IMR-90 (cell line): ENCODE data around the gene OPCML. TPM values are rescaled to one million over a fixed set of nuclear protein-coding genes. Genes with fewer than 3 reads are reported as not detected.

Experiments used
- ATAC-seq: fragments of 200-7000 bp; cut with Tn5 transposase; 2 replicates; pipeline ENCODE4 v1.9.1; 2020; ENCODE audit warnings: low read depth, mild to moderate bottlenecking, moderate library complexity
- BruUV-seq: library from RNA; stranded (reverse); fragments of 400-500 nt; replicated peaks from 2 replicates; lab custom pipeline; 2021; lab: Mats Ljungman, UMichigan
- CTCF ChIA-PET: fragments of 300-600 bp; formaldehyde crosslinking; extraction: SDS; loops from one replicate; lab custom pipeline; 2021; ENCODE audit warnings: antibody characterized with exemption; lab: Yijun Ruan, JAX
- POLR2A ChIA-PET: fragments of 300-600 bp; sonication (Branson Sonifier 250); formaldehyde crosslinking; loops from one replicate; lab custom pipeline; 2022; ENCODE audit warnings: antibody characterized with exemption; ENCODE audit not compliant: unreplicated experiment; lab: Charles Lee
- DNase-seq: peaks from one replicate; pipeline ENCODE4 v3.0.0; 2013
- H2AFZ ChIP-seq: replicated peaks from 2 replicates; pipeline ENCODE3; 2013; ENCODE audit warnings: low read length, mild to moderate bottlenecking; ENCODE audit not compliant: poor library complexity
- H2AK5ac ChIP-seq: 2 replicates; pipeline ENCODE4 v1.6.1; 2013; ENCODE audit warnings: low read depth, low read length, inconsistent platforms
- H2AK9ac ChIP-seq: replicated peaks from 2 replicates; pipeline ENCODE3; 2013; ENCODE audit warnings: mild to moderate bottlenecking, low read depth, low read length, moderate library complexity; ENCODE audit not compliant: poor library complexity
- H2BK120ac ChIP-seq: 2 replicates; pipeline ENCODE4 v1.6.1; 2013; ENCODE audit warnings: low read depth, low read length, inconsistent platforms
- H2BK15ac ChIP-seq: 3 replicates; pipeline ENCODE4 v1.6.1; 2013; ENCODE audit warnings: low read depth, low read length, inconsistent platforms
- H2BK20ac ChIP-seq: 2 replicates; pipeline ENCODE4 v1.6.1; 2013; ENCODE audit warnings: low read depth, mild to moderate bottlenecking, inconsistent platforms, low read length, moderate library complexity
- H2BK5ac ChIP-seq: 2 replicates; pipeline ENCODE4 v1.6.1; 2013; ENCODE audit warnings: mild to moderate bottlenecking, low read depth, low read length, inconsistent platforms; ENCODE audit not compliant: poor library complexity, severe bottlenecking
- H3K14ac ChIP-seq: replicated peaks from 2 replicates; pipeline ENCODE4 v1.6.1; 2013; ENCODE audit warnings: low read depth, low read length, inconsistent platforms
- H3K18ac ChIP-seq: 2 replicates; pipeline ENCODE4 v1.6.1; 2013; ENCODE audit warnings: low read depth, low read length, control low read depth
- H3K23ac ChIP-seq: 2 replicates; pipeline ENCODE4 v1.6.1; 2013; ENCODE audit warnings: low read depth, low read length, inconsistent platforms
- H3K27ac ChIP-seq: 2 replicates; pipeline ENCODE4 v1.5.1; 2013; ENCODE audit warnings: mild to moderate bottlenecking, control low read depth, low read length; ENCODE audit not compliant: insufficient read depth
- H3K27me3 ChIP-seq: 2 replicates; pipeline ENCODE4 v1.6.1; 2013; ENCODE audit warnings: low read length; ENCODE audit not compliant: control insufficient read depth, insufficient read depth
- H3K36me3 ChIP-seq: 2 replicates; pipeline ENCODE4 v1.6.1; 2013; ENCODE audit warnings: low read length, mixed read lengths; ENCODE audit not compliant: control insufficient read depth, insufficient read depth
- H3K4ac ChIP-seq: 2 replicates; pipeline ENCODE4 v1.6.1; 2013; ENCODE audit warnings: low read depth, low read length, inconsistent platforms
- H3K4me1 ChIP-seq: 2 replicates; pipeline ENCODE4 v1.6.1; 2013; ENCODE audit warnings: low read length, mixed read lengths; ENCODE audit not compliant: control insufficient read depth, insufficient read depth
- H3K4me2 ChIP-seq: 2 replicates; pipeline ENCODE4 v1.6.1; 2013; ENCODE audit warnings: low read depth, mild to moderate bottlenecking, control low read depth, low read length, moderate library complexity
- H3K4me3 ChIP-seq: 2 replicates; pipeline ENCODE4 v1.5.1; 2013; ENCODE audit warnings: low read depth, mild to moderate bottlenecking, control low read depth, low read length, moderate library complexity; ENCODE audit not compliant: insufficient read depth
- H3K56ac ChIP-seq: 2 replicates; pipeline ENCODE4 v1.6.1; 2013; ENCODE audit warnings: low read length, inconsistent platforms; ENCODE audit not compliant: insufficient read depth; ENCODE audit errors: extremely low read depth
- H3K79me1 ChIP-seq, 2 experiments: 2 replicates each; pipeline ENCODE4 v1.6.1; 2013; ENCODE audit warnings: low read length in 2 of 2, inconsistent platforms in 1 of 2, low read depth in 1 of 2
- H3K9ac ChIP-seq: 2 replicates; pipeline ENCODE4 v1.6.1; 2013; ENCODE audit warnings: low read depth, low read length, control low read depth
- H3K9me1 ChIP-seq: 2 replicates; pipeline ENCODE4 v1.6.1; 2013; ENCODE audit warnings: low read length, inconsistent platforms; ENCODE audit not compliant: insufficient read depth
- H3K9me3 ChIP-seq: 2 replicates; pipeline ENCODE4 v1.6.1; 2013; ENCODE audit warnings: low read length; ENCODE audit not compliant: control insufficient read depth, insufficient read depth
- H4K20me1 ChIP-seq: 2 replicates; pipeline ENCODE4 v1.6.1; 2013; ENCODE audit warnings: low read length, inconsistent platforms; ENCODE audit not compliant: insufficient read depth
- H4K5ac ChIP-seq: 2 replicates; pipeline ENCODE4 v1.6.1; 2013; ENCODE audit warnings: mild to moderate bottlenecking, low read depth, low read length, control low read depth
- H4K8ac ChIP-seq, 2 experiments: 2 replicates each; pipeline ENCODE4 v1.6.1; 2013; ENCODE audit warnings: low read depth in 2 of 2, low read length in 2 of 2, control low read depth in 1 of 2, inconsistent platforms in 1 of 2
- H4K91ac ChIP-seq: 2 replicates; pipeline ENCODE4 v1.6.1; 2013; ENCODE audit warnings: low read depth, low read length, inconsistent platforms; ENCODE audit not compliant: insufficient read depth
- BHLHE40 ChIP-seq: fragments of 150-350 bp; IDR thresholded peaks from 2 replicates; pipeline ENCODE4 v1.6.1; 2016; ENCODE audit warnings: mild to moderate bottlenecking, low read depth, low read length
- CEBPB ChIP-seq: IDR thresholded peaks from 2 replicates; pipeline ENCODE4 v1.6.1; 2012; ENCODE audit warnings: low read depth, low read length, improper control_type of control experiment
- CHD1 ChIP-seq: IDR thresholded peaks from 2 replicates; pipeline ENCODE4 v1.6.1; 2012; ENCODE audit warnings: low read depth, low read length, improper control_type of control experiment
- CTCF ChIP-seq: conservative IDR thresholded peaks from 2 replicates; pipeline ENCODE4 v1.5.1; 2012; ENCODE audit warnings: mild to moderate bottlenecking, low read depth, low read length, improper control_type of control experiment
- FOS ChIP-seq: fragments of 150-350 bp; IDR thresholded peaks from 2 replicates; pipeline ENCODE4 v1.6.1; 2016; ENCODE audit warnings: low read depth, low read length
- MAFK ChIP-seq: IDR thresholded peaks from 2 replicates; pipeline ENCODE4 v1.6.1; 2012; ENCODE audit warnings: low read depth, low read length, improper control_type of control experiment
- MAZ ChIP-seq: IDR thresholded peaks from 2 replicates; pipeline ENCODE4 v1.6.1; 2012; ENCODE audit warnings: low read depth, mild to moderate bottlenecking, low read length, improper control_type of control experiment, moderate library complexity, borderline replicate concordance
- MXI1 ChIP-seq: IDR thresholded peaks from 2 replicates; pipeline ENCODE4 v1.6.1; 2012; ENCODE audit warnings: low read depth, mild to moderate bottlenecking, low read length, moderate library complexity, borderline replicate concordance
- NFE2L2 ChIP-seq: fragments of 150-350 bp; IDR thresholded peaks from 2 replicates; pipeline ENCODE4 v1.6.1; 2016; ENCODE audit warnings: low read depth, mild to moderate bottlenecking, low read length
- POLR2A ChIP-seq: IDR thresholded peaks from 2 replicates; pipeline ENCODE4 v1.6.1; 2012; ENCODE audit warnings: mild to moderate bottlenecking, low read depth, low read length
- RFX5 ChIP-seq: IDR thresholded peaks from 2 replicates; pipeline ENCODE4 v1.8.0; 2012; ENCODE audit warnings: low read depth, mild to moderate bottlenecking, low read length, moderate library complexity
- SMC3 ChIP-seq: fragments of 150-350 bp; IDR thresholded peaks from 2 replicates; pipeline ENCODE4 v1.6.1; 2016; ENCODE audit warnings: low read depth, mild to moderate bottlenecking, antibody characterized with exemption, low read length, moderate library complexity
- USF2 ChIP-seq: fragments of 150-350 bp; IDR thresholded peaks from 2 replicates; pipeline ENCODE4 v1.6.1; 2017; ENCODE audit warnings: mild to moderate bottlenecking, antibody characterized with exemption, low read length, low read depth
- WGBS, 2 experiments: methylation state at CpG; one replicate each; pipeline versions ENCODE4 v1.1.5 to v1.1.7; 2013; ENCODE audit warnings: missing lambda C conversion rate in 2 of 2; ENCODE audit not compliant: insufficient read length in 1 of 2; ENCODE audit errors: extremely low coverage in 2 of 2; 5-methylcytosine and 5-hydroxymethylcytosine counted together
- dilution Hi-C: fragments of 300-500 bp; cut with HindIII; formaldehyde crosslinking; loops from one replicate; pipeline ENCODE4 v1.14.3; 2018; ENCODE audit warnings: low sequenced_read_pairs; ENCODE audit not compliant: unreplicated experiment
- in situ Hi-C: fragments of 300-500 bp; cut with MboI; formaldehyde crosslinking; loops from 3 replicates; pipeline ENCODE4 v1.14.3; 2019; ENCODE audit warnings: low sequenced_read_pairs, inconsistent platforms, mixed read lengths
- intact Hi-C: fragments of 100-400 bp; cut with micrococcal nuclease; formaldehyde crosslinking; loops from 2 replicates; pipeline ENCODE4 v1.10.0; 2022
- polyA plus RNA-seq, 3 experiments: library from polyadenylated mRNA; depleted of rRNA; stranded (reverse); fragments of >200 nt; gene quantifications; 2 replicates each; pipeline ENCODE4 v1.2.3, GENCODE V29; 2012; ENCODE audit warnings: low replicate concordance in 1 of 3
- total RNA-seq: library from RNA; depleted of rRNA; stranded (reverse); fragments of >200 nt; gene quantifications from 2 replicates; pipeline ENCODE4 v1.2.3, GENCODE V29; 2012

Gene OPCML
- total and polyA plus RNA-seq, 2 of the 4 experiments (the other 2 are of a cell fraction), result under 0.01 to 2.6 TPM

- H2BK120ac ChIP-seq, result no peak overlapping the region
- intact Hi-C loops (no loop called here), in situ Hi-C loops (no loop called here), dilution Hi-C loops (no loop called here)
- DNase-seq (no peak), ATAC-seq (no peak)
- no peak overlapping the region for H3K4me2 ChIP-seq
- no peak overlapping the region for H4K8ac ChIP-seq
- no peaks in the 10 kb centered on the region for H3K27me3 ChIP-seq
- H3K4ac ChIP-seq, result no peak overlapping the region
- no peak overlapping the region for H3K9ac ChIP-seq
- no peaks in the 10 kb centered on the region for H3K79me1 ChIP-seq
- H3K4me3 ChIP-seq, result no peak overlapping the region
- ChIA-PET POLR2A (no interaction called here), CTCF (no interaction called here)
- H4K5ac ChIP-seq, result no peak overlapping the region
- H4K20me1 ChIP-seq, result no peaks in the 10 kb centered on the region
- H3K23ac ChIP-seq, result no peak overlapping the region
- no peak overlapping the region for H3K56ac ChIP-seq
- no peak overlapping the region for H3K18ac ChIP-seq
- TF ChIP-seq RFX5 (no peak), POLR2A (no peak), BHLHE40 (no peak), MAFK (no peak), CHD1 (no peak), CTCF (no peak), CEBPB (no peak), MXI1 (no peak), FOS (no peak), USF2 (no peak), NFE2L2 (no peak), MAZ (no peak), SMC3 (no peak)
- no peak overlapping the region for H3K14ac ChIP-seq
- H2BK5ac ChIP-seq, result no peak overlapping the region
- no peaks in the 10 kb centered on the region for H3K9me3 ChIP-seq
- no peaks in the 10 kb centered on the region for H3K9me1 ChIP-seq
- H2BK15ac ChIP-seq, result no peak overlapping the region
- H2BK20ac ChIP-seq, result no peak overlapping the region
- H2AFZ ChIP-seq, result no peak overlapping the region
- H4K91ac ChIP-seq, result no peak overlapping the region
- H3K27ac ChIP-seq, result no peak overlapping the region
- BruUV-seq, result no TSS peak
- H3K4me1 ChIP-seq, result peaks cover 2% of the 10 kb centered on the region; the same call in 1 of the 2 replicates
- no peaks in the 10 kb centered on the region for H3K36me3 ChIP-seq
- no CpG with 5 or more reads among the region's 10 CpGs for WGBS, 2 experiments
- no peak overlapping the region for H2AK9ac ChIP-seq
- no peak overlapping the region for H2AK5ac ChIP-seq
These were observed 952.5 kb downstream of the OPCML start for GRCh38 chr11:132579634-132580327.
